ENCODE results near the gene U2SURP.

Gene U2SURP

DNA sequence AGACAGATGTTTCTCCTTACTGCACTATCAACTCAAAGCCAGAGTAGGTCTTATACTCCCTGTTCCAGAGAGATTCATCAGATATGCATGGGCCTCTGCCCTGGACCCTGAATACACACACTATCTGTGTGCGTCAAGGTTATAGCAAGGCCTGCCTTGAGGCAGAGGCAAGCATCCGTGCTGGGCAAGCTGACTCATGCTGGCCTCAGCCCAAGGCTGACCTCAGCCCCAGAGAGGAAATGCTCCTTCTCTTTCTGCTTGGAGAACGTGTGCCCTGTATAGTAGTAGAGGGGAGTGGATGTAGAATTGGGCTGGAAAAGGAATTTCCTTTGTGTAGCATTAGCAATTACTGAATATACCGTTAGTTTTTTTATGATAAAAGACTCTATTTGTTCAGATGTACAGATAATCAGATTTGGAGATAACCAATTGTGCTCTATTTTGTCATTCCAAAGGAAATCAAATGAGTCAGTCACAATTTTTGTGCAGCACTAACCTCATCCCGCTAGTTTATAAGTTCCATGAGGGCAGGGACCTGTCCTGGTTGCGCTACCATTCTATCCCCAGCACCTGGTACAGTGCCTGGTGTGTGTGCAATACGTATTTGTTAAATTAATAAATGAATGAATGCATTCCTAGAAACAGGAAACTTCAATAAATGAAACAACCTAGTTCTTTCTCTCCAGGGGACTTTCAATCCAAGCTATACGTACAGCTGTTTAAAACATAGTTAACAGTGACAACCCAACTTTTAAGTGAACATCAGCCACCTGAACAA lies 24.6 kb upstream of the U2SURP start:
- in situ Hi-C loops (cut with HindIII; ENCODE audit: low sequenced_read_pairs), result loop anchor here (25.0 kb wide), 1 partner anchor 140 kb away; no protein-coding TSS in a partner anchor

DNA sequence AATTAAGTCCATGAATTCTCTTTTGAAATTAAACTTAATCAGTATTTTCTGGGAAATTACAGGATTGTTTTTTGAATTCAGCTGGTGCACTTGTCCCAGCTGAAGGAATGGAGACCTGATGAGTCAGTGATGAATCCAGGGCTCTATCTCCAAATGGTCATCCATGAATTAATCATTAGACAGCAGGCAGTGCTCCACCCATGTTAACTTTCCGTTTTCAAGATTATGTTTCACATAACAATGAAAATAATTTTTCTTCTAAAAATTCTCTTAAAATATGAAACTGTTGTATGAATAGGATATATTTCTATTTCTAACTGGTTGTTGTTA lies 24.0 kb upstream of the U2SURP start:
- in situ Hi-C loops (cut with HindIII; ENCODE audit: low sequenced_read_pairs), result loop anchor here (25.0 kb wide), 1 partner anchor 140 kb away; no protein-coding TSS in a partner anchor

DNA sequence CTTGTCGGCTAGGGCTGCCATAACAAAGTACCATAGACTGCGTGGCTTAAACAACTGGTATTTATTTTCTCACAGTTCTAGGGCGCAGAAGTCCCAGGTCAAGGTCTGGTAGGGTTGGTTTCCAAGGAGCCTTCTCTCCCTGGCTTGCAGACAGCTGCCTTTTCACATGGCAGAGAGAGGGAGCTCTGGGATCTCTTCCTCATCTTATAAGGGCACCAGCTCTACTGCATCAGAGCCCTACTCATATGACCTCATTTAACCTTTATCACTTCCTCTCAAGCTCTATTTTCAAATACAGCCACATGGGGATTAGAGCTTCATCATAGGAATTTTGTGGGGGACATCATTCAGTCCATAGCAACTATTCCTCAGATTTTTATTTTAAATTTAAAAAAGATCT lies 20.3 kb upstream of the U2SURP start:
- in situ Hi-C loops (cut with HindIII; ENCODE audit: low sequenced_read_pairs), result loop anchor here (25.0 kb wide), 1 partner anchor 144 kb away; no protein-coding TSS in a partner anchor

GRCh38 chr3:142982038-142982773 lies 19.2 kb upstream of the U2SURP start:
- in situ Hi-C loops (cut with HindIII; ENCODE audit: low sequenced_read_pairs), result loop anchor here (25.0 kb wide), 1 partner anchor 145 kb away; no protein-coding TSS in a partner anchor

DNA sequence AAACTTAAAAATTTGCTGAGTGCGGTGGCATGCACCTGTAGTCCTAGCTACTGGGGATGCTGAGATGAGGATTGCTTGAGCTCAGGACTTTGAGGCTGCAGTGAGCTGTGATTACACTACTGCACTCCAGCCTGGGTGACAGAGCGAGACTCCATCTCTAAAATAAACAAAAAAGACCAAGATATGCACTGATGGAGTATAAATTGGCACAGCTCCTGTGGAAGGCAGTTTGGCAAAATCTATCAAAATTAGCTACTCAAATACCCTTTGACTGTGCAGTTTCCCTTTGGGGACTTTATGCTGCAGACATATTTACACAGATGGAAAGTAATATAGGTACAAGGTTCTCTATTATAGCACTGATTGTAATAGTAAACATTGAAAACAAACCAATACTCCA lies 18.1 kb upstream of the U2SURP start:
- in situ Hi-C loops (cut with HindIII; ENCODE audit: low sequenced_read_pairs), result loop anchor here (25.0 kb wide), 1 partner anchor 146 kb away; no protein-coding TSS in a partner anchor

DNA sequence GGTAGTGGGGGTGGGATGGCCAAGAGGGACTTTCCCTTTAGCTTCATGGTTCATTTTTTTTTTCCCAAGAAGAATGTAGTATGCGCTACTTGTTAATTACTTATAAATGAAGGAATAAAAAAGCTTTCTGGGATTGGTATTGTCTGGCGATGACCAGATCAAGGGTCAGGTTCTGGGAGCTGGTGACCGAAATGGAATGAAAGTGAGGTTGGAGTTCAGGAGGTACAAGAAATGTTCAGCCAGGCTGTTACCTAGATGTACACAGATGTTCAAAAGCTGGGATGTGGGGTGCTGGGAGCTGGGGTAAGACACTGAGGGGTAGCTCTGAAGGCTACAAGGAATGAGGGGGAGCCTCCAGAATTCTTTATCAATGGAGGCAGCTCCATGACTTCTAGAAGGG lies 17.1 kb upstream of the U2SURP start:
- in situ Hi-C loops (cut with HindIII; ENCODE audit: low sequenced_read_pairs), result loop anchor here (25.0 kb wide), 1 partner anchor 147 kb away; no protein-coding TSS in a partner anchor

GRCh38 chr3:142987080-142987700 lies 14.2 kb upstream of the U2SURP start:
- in situ Hi-C loops (cut with HindIII; ENCODE audit: low sequenced_read_pairs), result loop anchor here (25.0 kb wide), 1 partner anchor 150 kb away; no protein-coding TSS in a partner anchor

DNA sequence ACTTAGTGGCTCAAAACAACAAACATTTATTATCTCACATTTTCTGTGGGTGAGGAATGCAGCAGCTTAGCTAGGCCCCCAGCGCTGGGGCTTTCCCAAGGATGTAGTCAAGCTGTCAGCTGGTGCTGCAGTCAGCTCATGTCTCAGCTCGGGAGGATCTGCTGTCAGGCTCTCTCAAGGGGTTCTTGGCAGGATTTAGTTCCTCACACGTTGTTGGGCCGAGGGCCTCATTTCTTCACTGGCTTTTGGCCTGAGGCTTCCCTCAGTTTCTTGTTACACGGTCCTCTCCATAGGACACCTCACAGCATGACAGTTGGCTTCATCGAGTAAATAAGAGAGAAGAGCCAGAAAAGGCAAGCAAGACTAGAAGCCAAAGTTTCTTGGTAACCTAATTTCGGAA lies 13.7 kb upstream of the U2SURP start:
- in situ Hi-C loops (cut with HindIII; ENCODE audit: low sequenced_read_pairs), result loop anchor here (25.0 kb wide), 1 partner anchor 150 kb away; no protein-coding TSS in a partner anchor

DNA sequence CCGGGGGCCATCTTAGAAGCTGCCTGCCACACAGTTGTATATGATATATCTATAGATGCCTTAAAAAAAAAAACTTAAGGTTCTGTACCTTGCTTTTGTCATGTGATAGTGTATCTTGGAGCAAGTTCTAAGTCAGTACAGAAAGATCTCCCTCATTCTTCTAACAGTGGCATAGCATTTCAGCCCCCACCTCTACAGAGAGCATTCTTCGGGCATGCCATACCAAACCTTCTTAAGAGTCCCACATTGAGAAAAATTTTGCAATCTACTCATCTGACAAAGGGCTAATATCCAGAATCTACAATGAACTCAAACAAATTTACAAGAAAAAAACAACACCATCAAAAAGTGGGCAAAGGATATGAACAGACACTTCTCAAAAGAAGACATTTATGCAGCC lies 13.1 kb upstream of the U2SURP start:
- in situ Hi-C loops (cut with HindIII; ENCODE audit: low sequenced_read_pairs), result loop anchor here (25.0 kb wide), 1 partner anchor 151 kb away; no protein-coding TSS in a partner anchor

DNA sequence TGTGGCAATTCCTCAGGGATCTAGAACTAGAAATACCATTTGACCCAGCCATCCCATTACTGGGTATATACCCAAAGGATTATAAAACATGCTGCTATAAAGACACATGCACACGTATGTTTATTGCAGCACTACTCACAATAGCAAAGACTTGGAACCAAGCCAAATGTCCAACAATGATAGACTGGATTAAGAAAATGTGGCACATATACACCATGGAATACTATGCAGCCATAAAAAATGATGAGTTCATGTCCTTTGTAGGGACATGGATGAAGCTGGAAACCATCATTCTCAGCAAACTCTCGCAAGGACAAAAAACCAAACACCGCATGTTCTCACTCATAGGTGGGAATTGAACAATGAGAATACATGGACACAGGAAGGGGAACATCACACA lies 12.5 kb upstream of the U2SURP start:
- in situ Hi-C loops (cut with HindIII; ENCODE audit: low sequenced_read_pairs), result loop anchor here (25.0 kb wide), 1 partner anchor 152 kb away; no protein-coding TSS in a partner anchor

GRCh38 chr3:142990721-142991120 lies 10.6 kb upstream of the U2SURP start:
- in situ Hi-C loops (cut with HindIII; ENCODE audit: low sequenced_read_pairs), result loop anchor here (25.0 kb wide), 1 partner anchor 153 kb away; no protein-coding TSS in a partner anchor

- in situ Hi-C loops (cut with HindIII; ENCODE audit: low sequenced_read_pairs), result loop anchor here (25.0 kb wide), 1 partner anchor 155 kb away; no protein-coding TSS in a partner anchor
Observed at GRCh38 chr3:142992323-142992722, 9.0 kb upstream of the U2SURP start.

DNA sequence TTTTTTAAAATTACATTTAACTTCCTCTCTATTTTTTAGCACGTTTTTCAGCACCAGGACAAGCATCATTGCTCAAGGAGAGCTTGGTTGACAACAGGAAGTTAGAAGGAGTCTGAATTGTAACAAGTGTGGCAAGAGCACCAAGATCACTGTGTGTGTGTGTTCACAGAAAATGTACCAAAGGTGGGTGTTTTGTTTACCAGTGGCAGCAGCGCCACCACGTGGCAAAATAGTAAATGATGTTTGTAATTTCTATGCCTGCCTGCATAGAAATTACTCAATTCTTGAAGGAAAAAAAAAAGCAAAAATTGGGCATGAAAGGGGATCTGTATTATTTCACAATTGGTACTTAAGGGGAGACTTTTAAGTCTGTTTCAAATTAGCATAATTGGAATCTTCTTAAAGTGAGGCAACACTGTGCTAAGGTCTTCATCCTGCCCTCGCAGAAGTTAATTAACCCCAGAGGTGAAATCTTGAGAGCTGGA lies 7.4 kb upstream of the U2SURP start:
- in situ Hi-C loops (cut with HindIII; ENCODE audit: low sequenced_read_pairs), result loop anchor here (25.0 kb wide), 1 partner anchor 157 kb away; no protein-coding TSS in a partner anchor

- in situ Hi-C loops (cut with HindIII; ENCODE audit: low sequenced_read_pairs), result loop anchor here (25.0 kb wide), 1 partner anchor 160 kb away; no protein-coding TSS in a partner anchor
Observed at GRCh38 chr3:142997330-142997729, 4.0 kb upstream of the U2SURP start.

DNA sequence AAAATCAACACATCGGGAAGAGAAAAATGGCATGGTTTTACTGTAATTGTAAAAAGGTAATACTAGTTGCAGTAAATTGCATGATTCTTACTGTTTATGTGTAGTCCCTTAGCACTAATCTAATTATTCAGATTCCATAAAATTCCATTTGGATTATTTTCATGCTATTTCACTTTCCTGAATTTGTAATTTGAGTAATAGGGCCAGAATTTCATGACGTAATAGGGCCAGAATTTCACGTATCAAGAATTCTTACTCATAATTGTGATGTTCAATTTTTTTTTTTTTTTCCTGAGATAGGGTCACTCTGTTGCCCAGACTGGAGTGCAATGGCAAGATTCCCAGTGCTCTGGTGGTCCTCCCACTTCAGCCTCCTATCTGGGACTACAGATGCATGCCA lies 2.9 kb upstream of the U2SURP start:
- in situ Hi-C loops (cut with HindIII; ENCODE audit: low sequenced_read_pairs), result loop anchor here (25.0 kb wide), 1 partner anchor 161 kb away; no protein-coding TSS in a partner anchor

DNA sequence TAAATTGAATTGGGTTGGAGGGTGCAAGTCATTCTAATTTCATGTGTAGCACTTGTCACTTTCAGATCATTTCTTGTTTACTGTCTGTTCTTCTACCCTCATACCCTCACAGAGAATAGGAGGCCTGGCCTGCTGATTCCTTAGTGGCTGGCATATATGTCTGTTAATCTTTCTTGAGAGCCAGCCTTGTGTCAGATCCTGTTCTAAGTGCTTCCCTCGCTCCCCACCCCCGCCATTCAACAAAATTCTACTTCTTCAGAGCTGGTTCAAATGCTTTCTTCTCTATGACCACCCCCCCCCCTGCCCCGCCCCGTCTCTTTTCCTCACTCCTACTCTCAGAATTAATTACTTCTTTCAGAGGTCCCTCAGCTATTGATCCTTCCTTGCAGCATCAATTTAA lies 1.5 kb upstream of the U2SURP start:
- in situ Hi-C loops (cut with HindIII; ENCODE audit: low sequenced_read_pairs), result loop anchor here (25.0 kb wide), 2 partner anchors 163 to 413 kb away; partner anchors contain the start of genes ATR and PLS1

GRCh38 chr3:143000528-143000927 lies 842 bp upstream of the U2SURP start:
- in situ Hi-C loops (cut with HindIII; ENCODE audit: low sequenced_read_pairs), result loop anchor here (25.0 kb wide), 1 partner anchor 413 kb away; the partner anchor contains the start of genes ATR and PLS1

GRCh38 chr3:143001034-143001368 lies 369 bp upstream of the U2SURP start:
- in situ Hi-C loops (cut with HindIII; ENCODE audit: low sequenced_read_pairs), result loop anchor here (25.0 kb wide), 1 partner anchor 414 kb away; the partner anchor contains the start of genes ATR and PLS1

GRCh38 chr3:143002083-143002712 lies 828 bp downstream of the U2SURP start:
- in situ Hi-C loops (cut with HindIII; ENCODE audit: low sequenced_read_pairs), result loop anchor here (25.0 kb wide), 1 partner anchor 415 kb away; the partner anchor contains the start of genes ATR and PLS1

- in situ Hi-C loops (cut with HindIII; ENCODE audit: low sequenced_read_pairs), result loop anchor here (25.0 kb wide), 1 partner anchor 415 kb away; the partner anchor contains the start of genes ATR and PLS1
Observed at GRCh38 chr3:143002727-143003126, 1.4 kb downstream of the U2SURP start.

Data from endothelial cell of hepatic sinusoid (primary cell).